Epithelial cell of alveolus of lung (primary cell): ENCODE data around the gene PIGM. TPM values are rescaled to one million over a fixed set of nuclear protein-coding genes. Genes with fewer than 3 reads are reported as not detected.

ENCODE experiments used
- total RNA-seq: library from RNA; depleted of rRNA; stranded (reverse); fragments of >200 nt; gene quantifications from 2 replicates; pipeline ENCODE4 v1.2.1, GENCODE V29; 2015

The PIGM gene
- total RNA-seq = 3.7 and 6.0 TPM in 2 replicates

DNA sequence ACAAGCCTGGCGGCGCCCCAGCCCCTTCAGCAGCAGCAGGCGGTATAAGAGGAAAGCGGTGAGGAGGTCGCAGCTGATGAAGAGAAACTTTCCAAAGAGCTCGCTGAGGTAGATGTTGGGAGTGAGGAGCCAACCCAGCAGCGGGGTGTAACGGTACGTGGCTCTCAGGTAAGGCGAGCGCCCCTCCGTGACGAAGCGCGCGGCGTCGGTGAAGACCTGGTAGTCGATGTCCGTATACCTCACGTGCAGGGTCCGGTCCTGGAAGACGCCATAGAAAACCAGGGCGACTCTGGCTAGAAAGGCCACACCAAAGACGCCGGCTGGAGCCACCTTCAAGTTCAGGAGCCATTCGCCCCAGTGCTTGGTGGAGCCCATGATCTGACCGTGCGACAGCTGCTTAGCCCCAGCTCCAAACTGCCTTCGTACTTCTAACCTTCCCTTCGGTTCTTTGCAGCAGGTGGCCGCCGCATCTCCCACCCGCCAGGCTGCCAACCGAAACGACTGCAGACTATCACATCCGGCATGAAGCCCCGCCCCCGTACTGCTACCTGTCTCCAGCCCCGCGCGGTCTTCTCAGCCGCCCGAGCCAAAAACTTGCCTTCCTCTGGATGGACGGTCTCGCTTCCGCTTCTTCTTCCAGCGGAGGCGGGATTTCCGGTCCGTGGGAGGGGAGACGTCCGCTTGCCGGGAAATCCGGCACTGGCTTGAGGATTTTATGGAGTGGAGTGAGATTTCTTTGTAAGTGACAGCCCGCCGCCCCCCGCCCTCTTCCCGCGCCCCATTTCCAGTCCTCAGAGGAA, at the start of gene PIGM:
Gene PIGM (minus strand): TSS at position 626 of the 800 bp plus-strand sequence. CDS start 251 bp downstream, at position 375.

GRCh38 chr1:160081261-160081936, 49.6 kb upstream of the PIGM start, which contains the start of gene KCNJ9:
KCNJ9 (plus strand) TSS chr1:160081538; CDS start chr1:160084031, 2,493 bp downstream.

GRCh38 chr1:160069460-160070231, 37.9 kb upstream of the PIGM start, which contains the start of gene KCNJ10:
KCNJ10 (minus strand) TSS chr1:160070160; CDS start chr1:160042532, 27,628 bp downstream.

Other genes starting within 250 kb of the PIGM start
- gene FCRL6, start 229.6 kb downstream of the PIGM start, total RNA-seq = not detected in 2 replicates
- gene SLAMF8, start 205.1 kb downstream of the PIGM start, total RNA-seq = 1.2 TPM in 1 of 2 replicates, not detected in the other
- not detected in 2 replicates for gene VSIG8, start 169.3 kb downstream of the PIGM start, total RNA-seq
- 0.48 and 0.65 TPM in 2 replicates for gene CFAP45, start 131.8 kb downstream of the PIGM start, total RNA-seq
- gene TAGLN2, start 106.5 kb downstream of the PIGM start, total RNA-seq = 650 and 791 TPM in 2 replicates
- gene IGSF9, start 86.4 kb downstream of the PIGM start, total RNA-seq = 0.13 and 0.16 TPM in 2 replicates
- 0.91 TPM in 1 of 2 replicates, not detected in the other for gene SLAMF9, start 77.8 kb downstream of the PIGM start, total RNA-seq
- not detected in 2 replicates for gene KCNJ10, start 38.2 kb upstream of the PIGM start, total RNA-seq
- gene KCNJ9, start 49.5 kb upstream of the PIGM start, total RNA-seq = not detected in 2 replicates
- 12.7 and 22.9 TPM in 2 replicates for gene IGSF8, start 66.6 kb upstream of the PIGM start, total RNA-seq
- gene ATP1A2, start 83.8 kb upstream of the PIGM start, total RNA-seq = 0.24 and 1.0 TPM in 2 replicates
- not detected in 2 replicates for gene ATP1A4, start 119.6 kb upstream of the PIGM start, total RNA-seq
- gene CASQ1, start 158.6 kb upstream of the PIGM start, total RNA-seq = not detected in 2 replicates
- 40.1 and 68.7 TPM in 2 replicates for gene PEA15, start 173.4 kb upstream of the PIGM start, total RNA-seq
- gene DCAF8, start 230.6 kb upstream of the PIGM start, total RNA-seq = 46.0 and 58.0 TPM in 2 replicates